ENCODE data around the gene LNPEP.

Gene LNPEP

GRCh38 chr5:97004423-97005060 is 68.7 kb downstream of the LNPEP start:
- no peak for TF ChIP-seq CTCF (IDR thresholded peaks at IDR 0.05; ENCODE audit: insufficient read depth, low read depth, low read length, missing control alignments)
- no peak for DNase-seq (ENCODE audit: low read depth)
- no peak overlapping the region for H3K4me3 ChIP-seq (ENCODE audit: low read depth, low read length)

GRCh38 chr5:97006454-97007060 is 70.7 kb downstream of the LNPEP start:
- no peak for TF ChIP-seq CTCF (IDR thresholded peaks at IDR 0.05; ENCODE audit: insufficient read depth, low read depth, low read length, missing control alignments)
- DNase-seq (ENCODE audit: low read depth), result no peak
- no peak overlapping the region for H3K4me3 ChIP-seq (ENCODE audit: low read depth, low read length)

GRCh38 chr5:97009212-97009898 is 73.5 kb downstream of the LNPEP start:
- peak; percentile 42 for DNase-seq (ENCODE audit: low read depth)
- H3K4me3 ChIP-seq (ENCODE audit: low read depth, low read length), result no peak overlapping the region
- no peak for TF ChIP-seq CTCF (IDR thresholded peaks at IDR 0.05; ENCODE audit: insufficient read depth, low read depth, low read length, missing control alignments)

GRCh38 chr5:97009921-97010320 is 74.0 kb downstream of the LNPEP start:
- no peak for DNase-seq (ENCODE audit: low read depth)
- TF ChIP-seq CTCF (IDR thresholded peaks at IDR 0.05; ENCODE audit: insufficient read depth, low read depth, low read length, missing control alignments), result no peak
- H3K4me3 ChIP-seq (ENCODE audit: low read depth, low read length), result no peak overlapping the region

- DNase-seq (ENCODE audit: low read depth), result no peak
- no peak overlapping the region for H3K4me3 ChIP-seq (ENCODE audit: low read depth, low read length)
- no peak for TF ChIP-seq CTCF (IDR thresholded peaks at IDR 0.05; ENCODE audit: insufficient read depth, low read depth, low read length, missing control alignments)
These were observed 74.7 kb downstream of the LNPEP start for GRCh38 chr5:97010606-97011005.

- H3K4me3 ChIP-seq (ENCODE audit: low read depth, low read length), result no peak overlapping the region
- no peak for TF ChIP-seq CTCF (IDR thresholded peaks at IDR 0.05; ENCODE audit: insufficient read depth, low read depth, low read length, missing control alignments)
- no peak for DNase-seq (ENCODE audit: low read depth)
These were observed 75.7 kb downstream of the LNPEP start for GRCh38 chr5:97011567-97011966.

Data from GM12865 (cell line).